HFFc6 (cell line): ENCODE results near the gene CCDC61. TPM values are rescaled to one million over a fixed set of nuclear protein-coding genes. Genes with fewer than 3 reads are reported as not detected.
A peak's percentile ranks its signal among the peaks of the same experiment; 100 is the strongest.

Experiments
- DNase-seq: peaks from one replicate; pipeline ENCODE4 v3.0.0-alpha.2; 2018
- H3K27ac Mint-ChIP-seq: 2 replicates; pipeline ENCODE4 v1.8.0; 2020; ENCODE audit warnings: mild to moderate bottlenecking, mixed read lengths
- H3K27me3 Mint-ChIP-seq: 2 replicates; pipeline ENCODE4 v1.8.0; 2021; ENCODE audit warnings: mild to moderate bottlenecking, moderate library complexity, mixed read lengths; ENCODE audit not compliant: insufficient read depth
- H3K36me3 Mint-ChIP-seq: 2 replicates; pipeline ENCODE4 v1.8.0; 2021; ENCODE audit warnings: low read depth, mixed read lengths
- H3K4me1 Mint-ChIP-seq: 2 replicates; pipeline ENCODE4 v1.8.0; 2020; ENCODE audit warnings: low read depth, mixed read lengths
- H3K4me3 Mint-ChIP-seq: 2 replicates; pipeline ENCODE4 v1.8.0; 2020; ENCODE audit warnings: mild to moderate bottlenecking, moderate library complexity, mixed read lengths
- H3K9me3 Mint-ChIP-seq: 2 replicates; pipeline ENCODE4 v1.8.0; 2020; ENCODE audit warnings: mild to moderate bottlenecking, mixed read lengths
- microRNA-seq: library from miRNA; unstranded; fragments of <30 nt; microRNA quantifications from one replicate; pipeline ENCODE4, GENCODE V29; 2019
- total RNA-seq, 6 experiments: library from RNA; stranded (reverse); fragmentation: NEBNext Ultra II Directional; extraction: Animal tissue kit (Norgen Biotek cat#: 25700); gene quantifications; 2 replicates in 1 of 6; 3 replicates in 5 of 6; pipeline ENCODE4 v1.2.3, GENCODE V29; 2021
- TF ChIP-seq, protein P1 (sequence below): fragments of 200-600 bp; sonication (generic); IDR thresholded peaks from 2 replicates; pipeline ENCODE4 v1.5.0; 2021; ENCODE audit warnings: antibody characterized with exemption, mild to moderate bottlenecking

The CCDC61 gene
- total RNA-seq, 6 experiments from 2014 or later = 8.6 to 13.1 (median 11.0) TPM

- peaks cover 10% of the 10 kb centered on the region for H3K9me3 Mint-ChIP-seq
- DNase-seq = peak; percentile 79
- 0 out of 2 replicates have a peak overlapping the region, but pooled peaks have one; percentile 44 for H3K27ac Mint-ChIP-seq
- H3K4me3 Mint-ChIP-seq = no peak overlapping the region
- TF ChIP-seq, protein P1, sequence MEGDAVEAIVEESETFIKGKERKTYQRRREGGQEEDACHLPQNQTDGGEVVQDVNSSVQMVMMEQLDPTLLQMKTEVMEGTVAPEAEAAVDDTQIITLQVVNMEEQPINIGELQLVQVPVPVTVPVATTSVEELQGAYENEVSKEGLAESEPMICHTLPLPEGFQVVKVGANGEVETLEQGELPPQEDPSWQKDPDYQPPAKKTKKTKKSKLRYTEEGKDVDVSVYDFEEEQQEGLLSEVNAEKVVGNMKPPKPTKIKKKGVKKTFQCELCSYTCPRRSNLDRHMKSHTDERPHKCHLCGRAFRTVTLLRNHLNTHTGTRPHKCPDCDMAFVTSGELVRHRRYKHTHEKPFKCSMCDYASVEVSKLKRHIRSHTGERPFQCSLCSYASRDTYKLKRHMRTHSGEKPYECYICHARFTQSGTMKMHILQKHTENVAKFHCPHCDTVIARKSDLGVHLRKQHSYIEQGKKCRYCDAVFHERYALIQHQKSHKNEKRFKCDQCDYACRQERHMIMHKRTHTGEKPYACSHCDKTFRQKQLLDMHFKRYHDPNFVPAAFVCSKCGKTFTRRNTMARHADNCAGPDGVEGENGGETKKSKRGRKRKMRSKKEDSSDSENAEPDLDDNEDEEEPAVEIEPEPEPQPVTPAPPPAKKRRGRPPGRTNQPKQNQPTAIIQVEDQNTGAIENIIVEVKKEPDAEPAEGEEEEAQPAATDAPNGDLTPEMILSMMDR = peak; percentile 18
- peaks cover 29% of the 10 kb centered on the region for H3K27me3 Mint-ChIP-seq
- peaks cover 57% of the 10 kb centered on the region for H3K4me1 Mint-ChIP-seq
- H3K36me3 Mint-ChIP-seq = peaks cover 7% of the 10 kb centered on the region
Observed at GRCh38 chr19:46065486-46066071, 70.3 kb downstream of the CCDC61 start.

DNA sequence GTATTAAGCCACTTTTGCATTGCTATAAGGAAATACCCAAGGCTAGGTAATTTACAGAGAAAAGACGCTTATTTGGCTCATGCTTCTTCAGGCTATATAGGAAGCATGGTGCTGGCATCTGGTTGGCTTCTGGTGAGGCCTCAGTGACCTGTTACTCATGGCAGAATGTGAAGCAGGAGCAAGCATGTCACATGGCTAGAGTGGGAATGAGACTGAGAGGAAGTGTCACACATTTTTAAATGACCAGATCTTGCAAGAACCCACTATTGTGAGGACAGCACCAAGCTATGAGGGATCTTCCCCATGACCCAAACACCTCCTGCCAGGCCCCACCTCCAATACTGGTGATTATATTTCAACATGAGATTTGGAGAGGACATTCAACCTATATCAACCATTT lies 71.2 kb downstream of the CCDC61 start:
- Mint-ChIP-seq H3K4me1 (peaks cover 64% of the 10 kb centered on the region), H3K27me3 (peaks cover 30% of the 10 kb centered on the region), H3K36me3 (peaks cover 2% of the 10 kb centered on the region), H3K27ac (no peak overlapping the region), H3K4me3 (no peak overlapping the region), H3K9me3 (peaks cover 5% of the 10 kb centered on the region; the same call in 1 of the 2 replicates)
- no peak for DNase-seq
- TF ChIP-seq, protein P1 = no peak

DNA sequence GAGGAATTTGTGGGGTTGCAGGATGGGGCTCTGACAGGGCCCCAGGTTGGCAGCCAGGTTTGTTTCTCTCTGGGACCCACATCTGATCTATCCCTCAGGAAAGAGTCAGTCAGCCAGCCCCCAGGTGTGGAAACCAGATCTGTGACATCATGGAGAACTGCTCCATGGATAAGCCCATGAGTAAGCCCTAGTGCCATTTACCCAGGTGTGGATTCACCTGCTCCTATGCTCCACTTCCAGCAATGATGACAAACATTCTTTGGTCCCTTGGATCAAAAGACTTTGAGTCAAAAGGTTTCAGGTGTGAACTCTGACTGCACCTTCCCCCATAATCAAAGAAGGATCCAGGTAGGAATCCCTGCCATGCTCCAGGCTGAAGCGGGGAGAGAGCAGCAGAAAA lies 72.4 kb downstream of the CCDC61 start:
- no peaks in the 10 kb centered on the region; the same call in 1 of the 2 replicates for H3K36me3 Mint-ChIP-seq
- H3K4me3 Mint-ChIP-seq = no peak overlapping the region
- TF ChIP-seq, protein P1 = no peak

More for the DNA sequence above, 72.4 kb downstream of the CCDC61 start:
- H3K4me1 Mint-ChIP-seq = peaks cover 68% of the 10 kb centered on the region
- H3K27me3 Mint-ChIP-seq = peaks cover 24% of the 10 kb centered on the region
- DNase-seq = no peak
- H3K27ac Mint-ChIP-seq = no peak overlapping the region
- H3K9me3 Mint-ChIP-seq = no peaks in the 10 kb centered on the region

Small RNAs within 50 kb of the gene (microRNA-seq; reads per million reads assigned to microRNA genes)
- 281 reads per million, percentile 61 among the genes with 10 or more reads in this experiment for gene MIR769

Other genes starting within 250 kb of the CCDC61 start
- 10 to 100 TPM; 14.0 to 15.1 (median 14.4) TPM for gene SIX5, start 226.2 kb upstream of the CCDC61 start, total RNA-seq
- 100 to 1,000 TPM in 4 of 6 experiments, 10 to 100 TPM in 2; 85.5 to 144 (median 102) TPM for gene DMPK, start 213.0 kb upstream of the CCDC61 start, total RNA-seq
- 10 to 100 TPM; 53.4 to 63.2 (median 55.3) TPM for gene DMWD, start 202.6 kb upstream of the CCDC61 start, total RNA-seq
- under 1 TPM in 1 of 6 experiments, not detected in 5; 0.07 TPM for gene RSPH6A, start 180.2 kb upstream of the CCDC61 start, total RNA-seq
- 10 to 100 TPM; 59.6 to 74.8 (median 66.0) TPM for gene SYMPK, start 132.3 kb upstream of the CCDC61 start, total RNA-seq
- gene FOXA3, start 131.1 kb upstream of the CCDC61 start, total RNA-seq = not detected
- gene IRF2BP1, start 109.3 kb upstream of the CCDC61 start, total RNA-seq = 10 to 100 TPM; 19.3 to 25.0 (median 21.8) TPM
- gene MYPOP, start 92.9 kb upstream of the CCDC61 start, total RNA-seq = 10 to 100 TPM; 10.2 to 11.2 (median 10.5) TPM
- gene NANOS2, start 80.7 kb upstream of the CCDC61 start, total RNA-seq = not detected
- under 1 TPM in 4 of 6 experiments, not detected in 2; 0.03 to 0.14 (median 0.10) TPM for gene NOVA2, start 21.6 kb upstream of the CCDC61 start, total RNA-seq
- not detected for gene PGLYRP1, start 27.6 kb downstream of the CCDC61 start, total RNA-seq
- gene IGFL4, start 45.5 kb downstream of the CCDC61 start, total RNA-seq = not detected
- gene IGFL3, start 129.2 kb downstream of the CCDC61 start, total RNA-seq = not detected
- not detected for gene IGFL2, start 152.8 kb downstream of the CCDC61 start, total RNA-seq
- gene IGFL1, start 234.3 kb downstream of the CCDC61 start, total RNA-seq = not detected